Measurements from ENCODE around the gene GAP43. TPM values are rescaled to one million over a fixed set of nuclear protein-coding genes. Genes with fewer than 3 reads are reported as not detected.

Gene GAP43
- total and polyA plus RNA-seq, 2 donors (not counting 1 experiment from before 2014, with no cell fraction given), result 0.17 to 2.1 TPM

- H3K4me2 ChIP-seq (ENCODE audit: extremely low read depth, insufficient read depth, low read length), result peak overlapping the region; percentile 80
- DNase-seq (ENCODE audit: low read depth in 2 of 2), result no peak
- H3K36me3 ChIP-seq (ENCODE audit: control insufficient read depth, insufficient read depth, low read length), result no peaks in the 10 kb centered on the region
- no peak overlapping the region for H3K27ac ChIP-seq (ENCODE audit: insufficient read depth, low read length)
- no peak overlapping the region for H2AFZ ChIP-seq (ENCODE audit: low read length)
- no peaks in the 10 kb centered on the region for H3K4me1 ChIP-seq (ENCODE audit: control insufficient read depth, extremely low read depth, insufficient read depth, low read length)
- H4K20me1 ChIP-seq (ENCODE audit: control insufficient read depth, extremely low read depth, insufficient read depth, low read length), result no peaks in the 10 kb centered on the region
- peak overlapping the region in 2 of 4 experiments; percentile 56 to 82 for H3K4me3 ChIP-seq (replicated peaks in 1 of 4; ENCODE audit: control extremely low read depth in 1 of 4, insufficient read depth in 1 of 4, low read depth in 3 of 4, low read length in 4 of 4)
- TF ChIP-seq CTCF (conservative IDR thresholded peaks at IDR 0.05 in 1 of 2, IDR thresholded peaks at IDR 0.05 in 1 of 2; ENCODE audit: low read depth in 1 of 2, low read length in 2 of 2) (no peak), EZH2 (IDR thresholded peaks at IDR 0.05; ENCODE audit: low read length, missing control alignments) (peak; percentile 51)
- H3K9ac ChIP-seq (ENCODE audit: insufficient read depth, low read length), result no peak overlapping the region
- no peaks in the 10 kb centered on the region for H3K9me3 ChIP-seq (ENCODE audit: control insufficient read depth, insufficient read depth, low read depth, low read length)
- peaks cover 7% of the 10 kb centered on the region for H3K27me3 ChIP-seq (ENCODE audit: control insufficient read depth, insufficient read depth, low read length)
- no peaks in the 10 kb centered on the region for H3K79me2 ChIP-seq (ENCODE audit: control insufficient read depth, insufficient read depth, low read length)
Observed at GRCh38 chr3:115624029-115624741, 875 bp downstream of the GAP43 start.

- DNase-seq (ENCODE audit: low read depth in 2 of 2), result no peak
Observed at GRCh38 chr3:115624901-115625300, 1.6 kb downstream of the GAP43 start.

GRCh38 chr3:115626006-115626409 lies 2.7 kb downstream of the GAP43 start:
- no peaks in the 10 kb centered on the region for H3K9me3 ChIP-seq (ENCODE audit: control insufficient read depth, insufficient read depth, low read depth, low read length)
- no peaks in the 10 kb centered on the region for H3K36me3 ChIP-seq (ENCODE audit: control insufficient read depth, insufficient read depth, low read length)
- no peak overlapping the region for H3K4me2 ChIP-seq (ENCODE audit: extremely low read depth, insufficient read depth, low read length)
- no peak overlapping the region for H3K4me3 ChIP-seq (replicated peaks in 1 of 4; ENCODE audit: control extremely low read depth in 1 of 4, insufficient read depth in 1 of 4, low read depth in 3 of 4, low read length in 4 of 4)
- no peak for TF ChIP-seq EZH2 (IDR thresholded peaks at IDR 0.05; ENCODE audit: low read length, missing control alignments)
- no peak for TF ChIP-seq CTCF (conservative IDR thresholded peaks at IDR 0.05 in 1 of 2, IDR thresholded peaks at IDR 0.05 in 1 of 2; ENCODE audit: low read depth in 1 of 2, low read length in 2 of 2)
- DNase-seq (ENCODE audit: low read depth in 2 of 2), result no peak
- no peak overlapping the region for H3K27ac ChIP-seq (ENCODE audit: insufficient read depth, low read length)
- no peak overlapping the region for H2AFZ ChIP-seq (ENCODE audit: low read length)
- no peaks in the 10 kb centered on the region for H3K79me2 ChIP-seq (ENCODE audit: control insufficient read depth, insufficient read depth, low read length)
- H3K9ac ChIP-seq (ENCODE audit: insufficient read depth, low read length), result no peak overlapping the region
- no peaks in the 10 kb centered on the region for H4K20me1 ChIP-seq (ENCODE audit: control insufficient read depth, extremely low read depth, insufficient read depth, low read length)
- H3K4me1 ChIP-seq (ENCODE audit: control insufficient read depth, extremely low read depth, insufficient read depth, low read length), result no peaks in the 10 kb centered on the region
- peaks cover 10% of the 10 kb centered on the region for H3K27me3 ChIP-seq (ENCODE audit: control insufficient read depth, insufficient read depth, low read length)

More at GRCh38 chr3:115624901-115625300, 1.6 kb downstream of the GAP43 start:
- Histone ChIP-seq H3K9ac (ENCODE audit: insufficient read depth, low read length) (no peak overlapping the region), H3K9me3 (ENCODE audit: control insufficient read depth, insufficient read depth, low read depth, low read length) (no peaks in the 10 kb centered on the region), H3K27me3 (ENCODE audit: control insufficient read depth, insufficient read depth, low read length) (peaks cover 10% of the 10 kb centered on the region), H4K20me1 (ENCODE audit: control insufficient read depth, extremely low read depth, insufficient read depth, low read length) (no peaks in the 10 kb centered on the region), H3K27ac (ENCODE audit: insufficient read depth, low read length) (no peak overlapping the region), H3K36me3 (ENCODE audit: control insufficient read depth, insufficient read depth, low read length) (no peaks in the 10 kb centered on the region), H3K4me1 (ENCODE audit: control insufficient read depth, extremely low read depth, insufficient read depth, low read length) (no peaks in the 10 kb centered on the region), H3K4me2 (ENCODE audit: extremely low read depth, insufficient read depth, low read length) (no peak overlapping the region), H3K4me3 (replicated peaks in 1 of 4; ENCODE audit: control extremely low read depth in 1 of 4, insufficient read depth in 1 of 4, low read depth in 3 of 4, low read length in 4 of 4) (no peak overlapping the region), H2AFZ (ENCODE audit: low read length) (no peak overlapping the region), H3K79me2 (ENCODE audit: control insufficient read depth, insufficient read depth, low read length) (no peaks in the 10 kb centered on the region)
- TF ChIP-seq EZH2 (IDR thresholded peaks at IDR 0.05; ENCODE audit: low read length, missing control alignments) (no peak), CTCF (conservative IDR thresholded peaks at IDR 0.05 in 1 of 2, IDR thresholded peaks at IDR 0.05 in 1 of 2; ENCODE audit: low read depth in 1 of 2, low read length in 2 of 2) (no peak)

All from fibroblast of lung (primary cell).